Smooth muscle cell (in vitro differentiated cells): ENCODE data around the gene PSMC6. TPM values are rescaled to one million over a fixed set of nuclear protein-coding genes. Genes with fewer than 3 reads are reported as not detected.

Experiments
- DNase-seq: peaks from one replicate; lab custom pipeline; 2025; ENCODE audit not compliant: unreplicated experiment; lab: John Stamatoyannopoulos, UW
- H2AFZ ChIP-seq: fragments of 200-600 bp; sonication (generic); 2 replicates; pipeline ENCODE4 v1.6.0; 2016; ENCODE audit warnings: antibody characterized with exemption, low read depth, mild to moderate bottlenecking
- H3F3A ChIP-seq: fragments of 200-600 bp; sonication (generic); 2 replicates; pipeline ENCODE4 v1.6.0; 2017; ENCODE audit warnings: antibody characterized with exemption, low read depth
- H3K27ac ChIP-seq: fragments of 200-600 bp; sonication (generic); 2 replicates; pipeline ENCODE4 v1.5.1; 2016; ENCODE audit warnings: low read depth, mild to moderate bottlenecking
- H3K27me3 ChIP-seq: fragments of 200-600 bp; sonication (generic); 2 replicates; pipeline ENCODE4 v1.6.1; 2016; ENCODE audit warnings: low read depth, mild to moderate bottlenecking
- H3K36me3 ChIP-seq: fragments of 200-600 bp; sonication (generic); 2 replicates; pipeline ENCODE4 v1.5.1; 2016; ENCODE audit warnings: low read depth
- H3K4me1 ChIP-seq: fragments of 200-600 bp; sonication (generic); 2 replicates; pipeline ENCODE4 v1.5.1; 2016; ENCODE audit warnings: low read depth
- H3K4me2 ChIP-seq: fragments of 200-600 bp; sonication (generic); 2 replicates; pipeline ENCODE4 v1.6.0; 2016; ENCODE audit warnings: mild to moderate bottlenecking
- H3K4me3 ChIP-seq: fragments of 200-600 bp; sonication (generic); 2 replicates; pipeline ENCODE4 v1.5.1; 2016; ENCODE audit warnings: mild to moderate bottlenecking
- H3K79me2 ChIP-seq: fragments of 200-600 bp; sonication (generic); 2 replicates; pipeline ENCODE4 v1.6.0; 2016; ENCODE audit warnings: low read depth, mild to moderate bottlenecking
- H3K9ac ChIP-seq: fragments of 200-600 bp; sonication (generic); 2 replicates; pipeline ENCODE4 v1.6.0; 2016; ENCODE audit warnings: low read depth
- H3K9me3 ChIP-seq: fragments of 200-600 bp; sonication (generic); replicated peaks from 2 replicates; pipeline ENCODE4 v1.5.1; 2016; ENCODE audit warnings: low read depth
- H4K20me1 ChIP-seq: fragments of 200-600 bp; sonication (generic); 2 replicates; pipeline ENCODE4 v1.6.0; 2016; ENCODE audit warnings: low read depth
- CTCF ChIP-seq: fragments of 200-600 bp; sonication (generic); IDR thresholded peaks from 2 replicates; pipeline ENCODE4 v1.5.1; 2017; ENCODE audit warnings: borderline replicate concordance, mild to moderate bottlenecking, antibody characterized with exemption; ENCODE audit not compliant: insufficient read depth, poor library complexity, severe bottlenecking
- WGBS: methylation state at CpG from one replicate; pipeline ENCODE4 v1.1.7; 2016; ENCODE audit warnings: low lambda C conversion rate; 5-methylcytosine and 5-hydroxymethylcytosine counted together
- polyA plus RNA-seq: library from polyadenylated mRNA; unstranded; fragments of >200 nt; fragmentation: Nextera tagmentation; extraction: Ambion mirVana; gene quantifications from 2 replicates; pipeline ENCODE4 v1.2.1, GENCODE V29; 2016
- total RNA-seq: library from RNA; depleted of rRNA; stranded (reverse); fragments of >200 nt; gene quantifications from 2 replicates; pipeline ENCODE4 v1.2.3, GENCODE V29; 2014

PSMC6 gene
- total and polyA plus RNA-seq, 2 experiments from 2014 or later = 90.9 to 138 TPM

DNA sequence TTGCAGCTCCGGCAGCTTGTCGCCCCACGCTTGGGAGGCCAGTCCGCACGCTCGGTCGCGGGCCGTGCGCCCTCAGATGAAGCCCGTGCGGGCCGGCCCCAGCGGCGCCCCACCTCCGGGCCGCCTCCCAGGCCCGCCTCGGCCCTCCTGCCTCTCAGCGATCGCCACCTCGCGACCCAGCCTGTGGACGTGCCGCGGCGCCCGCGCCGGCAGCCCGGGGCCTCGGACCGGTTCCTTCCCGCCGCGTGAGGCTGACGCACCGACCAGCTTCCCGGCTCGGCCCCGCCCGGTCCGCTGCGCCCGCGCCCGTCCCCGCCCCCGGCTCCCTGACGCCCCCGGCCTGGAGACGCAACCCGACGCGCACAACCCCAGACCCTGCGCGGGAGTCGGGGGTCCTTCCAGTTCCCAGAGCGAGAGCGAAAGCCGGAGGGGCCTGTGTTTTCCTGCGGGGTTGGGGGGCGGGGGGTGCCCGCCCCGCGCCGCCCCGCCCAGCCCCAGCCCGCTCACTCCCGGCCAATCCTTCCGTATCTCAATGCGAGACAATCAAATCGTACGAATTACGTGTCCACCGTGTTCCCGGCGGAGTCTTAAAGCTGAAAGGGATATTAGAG is 11.4 kb upstream of the PSMC6 start, which contains the start of gene ERO1A:
TSS of gene ERO1A (minus strand) at position 78 of the 611 bp plus-strand sequence. CDS start at position 1, 77 bp downstream.
- Histone ChIP-seq H3K9ac (peak within 1 kb of the TSS; percentile 89), H3K27me3 (no peaks in the 10 kb centered on the region), H3K9me3 (no peaks in the 10 kb centered on the region), H3F3A (no peaks in the 10 kb centered on the region), H3K4me2 (peak within 1 kb of the TSS; percentile 93), H4K20me1 (peaks cover 40% of the 10 kb centered on the region), H3K79me2 (peaks cover 41% of the 10 kb centered on the region), H3K4me3 (peak within 1 kb of the TSS; percentile 88), H3K27ac (peak within 1 kb of the TSS; percentile 91), H2AFZ (peak within 1 kb of the TSS; percentile 95), H3K36me3 (no peaks in the 10 kb centered on the region), H3K4me1 (peaks cover 14% of the 10 kb centered on the region)
- no peak for TF ChIP-seq CTCF
- peak; percentile 54 for DNase-seq
- under 1% methylated on average over 49 of the region's 78 CpGs for WGBS

GRCh38 chr14:52700701-52701172 is 6.3 kb upstream of the PSMC6 start:
- no peaks in the 10 kb centered on the region for H4K20me1 ChIP-seq
- H3K9me3 ChIP-seq = no peaks in the 10 kb centered on the region
- no peaks in the 10 kb centered on the region for H3K27me3 ChIP-seq
- no peaks in the 10 kb centered on the region for H3F3A ChIP-seq
- no peaks in the 10 kb centered on the region for H3K4me1 ChIP-seq
- H3K27ac ChIP-seq = no peak overlapping the region
- no peak overlapping the region for H3K9ac ChIP-seq
- no peak overlapping the region for H3K4me2 ChIP-seq
- 48% methylated on average over 2 of the region's 2 CpGs for WGBS
- H2AFZ ChIP-seq = peak overlapping the region; percentile 63
- DNase-seq = no peak
- no peaks in the 10 kb centered on the region for H3K79me2 ChIP-seq
- no peak for TF ChIP-seq CTCF
- H3K4me3 ChIP-seq = no peak overlapping the region
- no peaks in the 10 kb centered on the region for H3K36me3 ChIP-seq

DNA sequence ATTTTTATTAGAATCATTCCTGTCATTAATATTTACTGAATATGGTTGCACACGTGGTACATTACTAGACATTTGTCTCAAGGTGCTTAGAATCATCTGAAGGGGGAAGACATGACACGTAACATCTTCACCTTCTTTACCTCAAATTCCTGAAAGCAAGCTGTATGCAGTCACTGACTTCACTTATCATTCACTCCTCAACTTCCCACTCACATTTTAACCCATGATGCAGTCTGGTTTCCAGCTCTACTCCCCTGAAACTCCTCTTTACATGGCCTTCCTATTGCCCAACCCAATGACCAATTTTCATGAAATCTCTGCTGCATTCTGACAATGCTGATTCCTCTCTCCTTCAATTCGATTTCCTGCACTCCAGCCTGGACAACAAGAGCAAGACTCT is 5.8 kb upstream of the PSMC6 start:
- WGBS = 77% methylated on average over 3 of the region's 3 CpGs
- H3K4me3 ChIP-seq = no peak overlapping the region
- H3K27ac ChIP-seq = no peak overlapping the region
- H3K4me2 ChIP-seq = no peak overlapping the region
- no peaks in the 10 kb centered on the region for H3K27me3 ChIP-seq
- H3F3A ChIP-seq = no peaks in the 10 kb centered on the region
- H3K9ac ChIP-seq = no peak overlapping the region
- H3K79me2 ChIP-seq = no peaks in the 10 kb centered on the region
- H3K4me1 ChIP-seq = no peaks in the 10 kb centered on the region
- no peaks in the 10 kb centered on the region for H3K9me3 ChIP-seq
- no peaks in the 10 kb centered on the region for H3K36me3 ChIP-seq
- DNase-seq = no peak
- peak overlapping the region; percentile 23 for H2AFZ ChIP-seq
- TF ChIP-seq CTCF = no peak
- H4K20me1 ChIP-seq = no peaks in the 10 kb centered on the region

DNA sequence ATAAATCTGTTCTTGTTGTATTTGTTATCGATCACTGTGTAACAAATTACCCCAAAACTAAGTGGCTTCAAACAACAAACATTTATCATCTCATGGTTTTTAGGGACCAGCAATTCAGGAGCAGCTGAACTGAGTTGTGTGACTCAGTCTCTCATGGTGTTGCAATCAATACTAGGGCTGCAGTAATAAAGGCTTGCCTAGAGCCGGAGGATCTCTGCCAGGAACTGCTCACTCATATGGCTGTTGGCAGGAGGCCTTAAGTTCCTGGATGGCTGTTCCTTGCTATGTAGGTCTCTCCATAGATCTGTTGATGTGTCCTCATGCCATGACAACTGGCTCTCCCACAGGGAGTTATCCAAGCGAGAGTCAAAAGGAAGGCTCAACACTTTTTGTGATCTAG is 3.8 kb upstream of the PSMC6 start:
- no peak overlapping the region for H3K4me3 ChIP-seq
- TF ChIP-seq CTCF = no peak
- no peaks in the 10 kb centered on the region for H3K9me3 ChIP-seq
- H3K4me2 ChIP-seq = no peak overlapping the region
- peaks cover 5% of the 10 kb centered on the region for H3K4me1 ChIP-seq
- peaks cover 12% of the 10 kb centered on the region for H3K79me2 ChIP-seq
- H3K27me3 ChIP-seq = no peaks in the 10 kb centered on the region
- H2AFZ ChIP-seq = peak overlapping the region; percentile 34
- no peaks in the 10 kb centered on the region for H3F3A ChIP-seq
- H4K20me1 ChIP-seq = peaks cover 7% of the 10 kb centered on the region
- H3K9ac ChIP-seq = no peak overlapping the region
- WGBS = 73% methylated on average over 3 of the region's 3 CpGs
- H3K27ac ChIP-seq = no peak overlapping the region
- H3K36me3 ChIP-seq = no peaks in the 10 kb centered on the region
- DNase-seq = no peak
